A549 treated with GW870086 at 1 μM for 4 hours (cell line): Measurements from ENCODE around the gene MRPS18B. TPM values are rescaled to one million over a fixed set of nuclear protein-coding genes. Genes with fewer than 3 reads are reported as not detected.

Source experiments
- total RNA-seq: library from RNA; stranded (reverse); fragments of 200-300 nt; extraction: Qiagen RNA extraction; gene quantifications from 5 replicates; pipeline ENCODE4 v1.2.3, GENCODE V29; 2022; ENCODE audit warnings: low read depth

MRPS18B gene
- 68.5 to 99.0 TPM (median 70.9 TPM) in 5 replicates for total RNA-seq

DNA sequence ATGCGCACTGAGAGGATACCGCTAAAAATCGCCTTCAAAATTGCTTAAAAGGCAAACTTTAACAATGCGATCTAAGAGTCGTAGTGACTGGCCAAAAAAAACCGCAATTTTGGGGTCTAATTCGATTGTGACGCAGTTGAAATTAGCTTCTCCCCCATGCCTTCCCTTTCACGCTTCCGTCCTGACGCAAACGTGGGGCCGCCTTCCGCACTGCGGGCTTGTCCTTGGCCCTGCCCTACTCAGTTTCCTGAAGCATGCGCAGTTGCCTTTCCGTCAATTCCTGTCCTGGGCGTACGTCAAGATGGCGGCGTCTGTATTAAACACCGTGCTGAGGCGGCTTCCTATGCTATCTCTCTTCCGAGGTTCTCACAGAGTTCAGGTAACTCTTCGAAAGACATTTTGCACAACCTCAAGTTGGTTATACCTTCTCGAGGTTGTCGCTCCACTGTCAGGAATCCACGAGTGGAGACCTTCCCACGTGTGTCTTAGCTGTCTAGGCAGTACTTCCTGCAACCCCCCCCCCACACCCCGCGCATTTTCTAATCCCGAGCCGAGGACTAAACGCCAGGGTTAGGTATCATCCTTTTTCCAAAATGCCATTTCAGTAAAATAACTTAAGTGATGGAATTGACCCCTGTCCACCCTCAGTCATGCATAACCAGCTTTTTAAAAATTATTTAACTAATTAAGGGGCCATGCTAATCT lies at the start of gene MRPS18B:
Gene MRPS18B, plus strand, starts transcription at position 276 of the 705 bp plus-strand sequence. Its CDS starts 26 bp downstream, at position 302.

DNA sequence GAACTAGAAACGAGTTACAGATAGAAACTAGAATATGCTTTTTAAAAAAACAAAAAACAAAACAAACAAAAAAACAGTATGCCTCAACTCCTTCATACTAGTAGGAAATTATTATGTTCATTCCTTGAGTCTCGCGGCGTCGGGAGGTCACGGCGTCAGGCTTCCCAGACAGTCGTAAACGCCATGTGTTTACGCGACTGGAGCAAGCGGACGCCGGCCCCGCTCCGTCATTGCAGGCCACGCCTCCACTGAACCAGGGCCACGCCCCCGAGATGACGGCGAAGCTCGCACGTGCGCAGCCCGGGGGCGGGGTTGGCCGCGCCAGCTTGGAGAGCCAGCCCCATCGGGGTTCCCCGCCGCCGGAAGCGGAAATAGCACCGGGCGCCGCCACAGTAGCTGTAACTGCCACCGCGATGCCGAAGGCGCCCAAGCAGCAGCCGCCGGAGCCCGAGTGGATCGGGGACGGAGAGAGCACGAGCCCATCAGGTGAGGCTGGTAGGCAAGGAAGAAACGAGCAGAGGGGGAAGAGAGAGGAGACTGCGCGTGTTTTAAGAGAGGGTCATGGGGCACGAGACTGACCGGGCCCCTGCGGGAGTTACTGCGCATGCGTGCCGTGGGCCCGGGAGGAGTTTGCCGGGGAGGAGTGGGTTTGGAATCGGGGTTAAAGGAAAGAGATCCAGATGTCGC lies 46.4 kb upstream of the MRPS18B start, which contains the start of gene ABCF1:
Gene ABCF1, plus strand, starts transcription at position 368 of the 687 bp plus-strand sequence. Its CDS starts 46 bp downstream, at position 414.

GRCh38 chr6:30616811-30617564 lies 652 bp upstream of the MRPS18B start, which contains the start of gene PPP1R10:
Gene PPP1R10 (minus strand): TSS chr6:30617243. CDS start chr6:30609944, 7,299 bp downstream.

DNA sequence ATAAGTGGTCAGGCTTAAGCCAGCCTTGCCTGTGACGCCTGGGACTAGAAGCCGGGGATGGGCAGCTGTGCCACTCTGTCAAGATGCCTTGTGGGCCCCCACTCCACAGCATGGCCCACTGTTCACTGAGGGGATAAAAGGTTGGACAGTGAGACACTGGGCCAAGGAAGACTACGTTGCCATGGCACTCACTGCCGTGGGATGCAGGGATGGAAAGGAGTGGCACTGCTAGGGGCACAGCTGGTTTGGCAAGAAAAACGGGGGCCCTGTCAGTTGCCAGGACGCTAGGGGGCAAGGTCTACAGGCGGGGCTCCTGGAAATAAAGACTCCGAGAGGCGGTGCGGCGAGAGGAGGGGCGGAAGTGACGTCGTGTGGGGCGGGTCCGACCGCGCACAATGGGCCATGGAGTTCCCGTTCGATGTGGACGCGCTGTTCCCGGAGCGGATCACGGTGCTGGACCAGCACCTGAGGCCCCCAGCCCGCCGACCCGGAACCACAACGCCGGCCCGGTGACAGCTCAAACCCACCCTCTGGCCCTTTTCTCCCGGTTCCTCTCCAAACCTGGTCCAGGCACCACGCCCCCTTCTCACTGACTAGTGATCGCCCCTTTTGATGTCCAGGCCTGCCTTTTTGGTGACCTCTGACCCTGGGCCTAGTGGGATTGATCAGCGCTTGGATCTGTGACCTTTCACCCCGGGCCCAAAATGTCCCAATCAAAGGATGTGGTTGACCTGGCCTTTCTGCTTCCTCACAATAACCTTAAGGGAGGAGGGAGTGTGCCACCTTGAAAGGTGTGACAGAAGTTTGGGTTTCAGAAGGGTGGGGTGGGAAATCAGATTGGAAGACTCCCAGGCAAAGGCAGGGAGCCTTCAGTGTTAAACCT lies 9.1 kb downstream of the MRPS18B start, which contains the start of gene ATAT1:
Gene ATAT1, plus strand, starts transcription at position 391 of the 883 bp plus-strand sequence.

GRCh38 chr6:30646450-30647241 lies 29.0 kb downstream of the MRPS18B start, which contains the start of gene C6orf136:
Gene C6orf136 (plus strand): TSS chr6:30647133. CDS start chr6:30647232, 99 bp downstream.

GRCh38 chr6:30672445-30673253 lies 55.0 kb downstream of the MRPS18B start, which contains the start of gene DHX16:
Gene DHX16 (minus strand): TSS chr6:30673006. CDS start chr6:30672841, 165 bp downstream.

Other genes starting within 250 kb of the MRPS18B start
- gene HLA-E, start 128.3 kb upstream of the MRPS18B start, total RNA-seq = 60.5 to 67.0 TPM (median 61.0 TPM) in 5 replicates
- 26.4 to 35.9 TPM (median 35.3 TPM) in 5 replicates for gene GNL1, start 61.4 kb upstream of the MRPS18B start, total RNA-seq
- 15.3 to 16.8 TPM (median 16.2 TPM) in 5 replicates for gene PRR3, start 60.5 kb upstream of the MRPS18B start, total RNA-seq
- gene ABCF1, start 46.4 kb upstream of the MRPS18B start, total RNA-seq = 46.8 to 53.5 TPM (median 48.8 TPM) in 5 replicates
- gene PPP1R10, start 597 bp upstream of the MRPS18B start, total RNA-seq = 28.2 to 45.7 TPM (median 30.2 TPM) in 5 replicates
- gene ATAT1, start 9.0 kb downstream of the MRPS18B start, total RNA-seq = 4.4 to 6.1 TPM (median 5.5 TPM) in 5 replicates
- gene C6orf136, start 29.3 kb downstream of the MRPS18B start, total RNA-seq = 9.9 to 15.6 TPM (median 13.1 TPM) in 5 replicates
- 25.2 to 28.6 TPM (median 27.3 TPM) in 5 replicates for gene DHX16, start 55.2 kb downstream of the MRPS18B start, total RNA-seq
- 41.1 to 45.8 TPM (median 42.7 TPM) in 5 replicates for gene PPP1R18, start 68.8 kb downstream of the MRPS18B start, total RNA-seq
- 20.5 to 30.6 TPM (median 26.1 TPM) in 5 replicates for gene NRM, start 73.1 kb downstream of the MRPS18B start, total RNA-seq
- 14.8 to 21.4 TPM (median 16.4 TPM) in 5 replicates for gene MDC1, start 99.4 kb downstream of the MRPS18B start, total RNA-seq
- 773 to 946 TPM (median 885 TPM) in 5 replicates for gene TUBB, start 102.5 kb downstream of the MRPS18B start, total RNA-seq
- gene FLOT1, start 124.8 kb downstream of the MRPS18B start, total RNA-seq = 79.1 to 93.4 TPM (median 90.3 TPM) in 5 replicates
- 66.7 to 100 TPM (median 95.1 TPM) in 5 replicates for gene IER3, start 126.7 kb downstream of the MRPS18B start, total RNA-seq